HCT116 (cell line): Measurements from ENCODE around the gene FKBP5. TPM values are rescaled to one million over a fixed set of nuclear protein-coding genes. Genes with fewer than 3 reads are reported as not detected.

Experiments
- ATAC-seq: fragments of 200-7000 bp; cut with Tn5 transposase; 2 replicates; pipeline ENCODE4 v1.9.1; 2020; ENCODE audit warnings: mild to moderate bottlenecking, moderate library complexity
- BruUV-seq: library from RNA; stranded (reverse); fragments of 400-500 nt; replicated peaks from 2 replicates; lab custom pipeline; 2021; lab: Mats Ljungman, UMichigan
- CTCF ChIA-PET: fragments of 300-600 bp; sonication (Branson Sonifier 250); formaldehyde crosslinking; loops from one replicate; lab custom pipeline; 2021; ENCODE audit warnings: antibody characterized with exemption; lab: Charles Lee
- POLR2A ChIA-PET: fragments of 300-600, 350-600 bp; sonication (Branson Sonifier 250); formaldehyde crosslinking; loops from one replicate; lab custom pipeline; 2021; ENCODE audit warnings: antibody characterized with exemption; lab: Charles Lee
- RAD21 ChIA-PET, 2 experiments: fragments of 300-600 bp; sonication (Branson Sonifier 250); formaldehyde crosslinking; loops; one replicate each; lab custom pipeline; 2023; ENCODE audit warnings: low total read pairs in 2 of 2; ENCODE audit not compliant: uncharacterized antibody in 2 of 2, unreplicated experiment in 2 of 2, low non-redundant PET in 1 of 2; lab: Charles Lee
- DNase-seq: peaks from one replicate; pipeline ENCODE4 v3.0.0-alpha.2; 2010; ENCODE audit warnings: low read depth, low spot score
- H2AFZ ChIP-seq: fragments of 200-600 bp; shearing (Covaris generic), sonication (generic); 2 replicates; pipeline ENCODE4 v1.6.1; 2017; ENCODE audit warnings: low read depth, mixed run types, mixed read lengths, antibody characterized with exemption, low read length; ENCODE audit not compliant: poor library complexity, severe bottlenecking
- H3K27ac ChIP-seq: 2 replicates; pipeline ENCODE4 v1.5.1; 2012; ENCODE audit warnings: low read depth, low read length
- H3K27me3 ChIP-seq: fragments of 200-600 bp; sonication (generic); 2 replicates; pipeline ENCODE4 v1.6.1; 2016; ENCODE audit warnings: mixed run types, low read length, mixed read lengths; ENCODE audit not compliant: insufficient read depth
- H3K36me3 ChIP-seq, 2 experiments: fragments of 200-500 bp in 1 of 2; fragments of 200-600 bp in 1 of 2; sonication (Bioruptor generic) in 1 of 2; sonication (generic) in 1 of 2; 2 replicates each; pipeline versions ENCODE4 v1.5.1 to v1.6.1; 2014 to 2016; ENCODE audit warnings: low read length in 2 of 2, inconsistent platforms in 1 of 2, mixed read lengths in 1 of 2, mixed run types in 1 of 2; ENCODE audit not compliant: insufficient read depth in 2 of 2, control insufficient read depth in 1 of 2
- H3K4me1 ChIP-seq, 2 experiments: fragments of 200-600 bp in 1 of 2; sonication (generic) in 1 of 2; 2 replicates each; pipeline versions ENCODE4 v1.5.1 to v1.6.1; 2012 to 2017; ENCODE audit warnings: low read length in 2 of 2, inconsistent platforms in 1 of 2, mild to moderate bottlenecking in 1 of 2, mixed read lengths in 1 of 2, mixed run types in 1 of 2, moderate library complexity in 1 of 2; ENCODE audit not compliant: insufficient read depth in 2 of 2, control insufficient read depth in 1 of 2
- H3K4me2 ChIP-seq: fragments of 200-600 bp; sonication (generic); 2 replicates; pipeline ENCODE4 v1.6.1; 2017; ENCODE audit warnings: mixed run types, low read length, mixed read lengths
- H3K4me3 ChIP-seq, 2 experiments: fragments of 200-600 bp in 1 of 2; sonication (generic) in 1 of 2; replicated peaks in 1 of 2; 2 replicates each; pipeline ENCODE4 v1.5.1; 2011 to 2016; ENCODE audit warnings: low read length in 2 of 2, control low read depth in 1 of 2, low read depth in 1 of 2, mild to moderate bottlenecking in 1 of 2, mixed read lengths in 1 of 2, mixed run types in 1 of 2
- H3K79me2 ChIP-seq: fragments of 200-600 bp; sonication (generic); 2 replicates; pipeline ENCODE4 v1.6.1; 2017; ENCODE audit warnings: mild to moderate bottlenecking, mixed run types, low read length, moderate library complexity, mixed read lengths; ENCODE audit not compliant: insufficient read depth
- H3K9ac ChIP-seq: fragments of 200-600 bp; sonication (generic); 2 replicates; pipeline ENCODE4 v1.6.1; 2016; ENCODE audit warnings: low read length, mixed read lengths
- H3K9me2 ChIP-seq: fragments of 200-600 bp; sonication (generic), shearing (Covaris generic); 2 replicates; pipeline ENCODE4 v1.6.1; 2017; ENCODE audit warnings: mixed run types, mild to moderate bottlenecking, moderate library complexity; ENCODE audit not compliant: insufficient read depth
- H3K9me3 ChIP-seq, 2 experiments: fragments of 200-500 bp in 1 of 2; fragments of 200-600 bp in 1 of 2; sonication (Bioruptor generic) in 1 of 2; sonication (generic) in 1 of 2; 2 replicates each; pipeline ENCODE4 v1.6.1; 2014 to 2017; ENCODE audit warnings: low read length in 2 of 2, mixed read lengths in 2 of 2, inconsistent platforms in 1 of 2, low read depth in 1 of 2, mild to moderate bottlenecking in 1 of 2, mixed run types in 1 of 2, moderate library complexity in 1 of 2; ENCODE audit not compliant: control insufficient read depth in 1 of 2, insufficient read depth in 1 of 2
- H4K20me1 ChIP-seq: fragments of 200-600 bp; sonication (generic), shearing (Covaris generic); 2 replicates; pipeline ENCODE4 v1.6.1; 2017; ENCODE audit warnings: mixed run types, mild to moderate bottlenecking, moderate library complexity; ENCODE audit not compliant: insufficient read depth
- CBX3 ChIP-seq: IDR thresholded peaks from 2 replicates; pipeline ENCODE4 v1.6.1; 2012; ENCODE audit warnings: low read depth
- CEBPB ChIP-seq: IDR thresholded peaks from 2 replicates; pipeline ENCODE4 v1.6.1; 2012; ENCODE audit warnings: low read depth
- CTCF ChIP-seq, 3 experiments: fragments of 200-600 bp in 1 of 3; sonication (generic) in 1 of 3; IDR thresholded peaks in 2 of 3; conservative IDR thresholded peaks in 1 of 3; 2 replicates each; pipeline ENCODE4 v1.5.1; 2012 to 2017; ENCODE audit warnings: low read depth in 2 of 3, low read length in 2 of 3, antibody characterized with exemption in 1 of 3, borderline replicate concordance in 1 of 3, control low read depth in 1 of 3, mild to moderate bottlenecking in 1 of 3, mixed read lengths in 1 of 3, mixed run types in 1 of 3, moderate library complexity in 1 of 3; ENCODE audit not compliant: insufficient read depth in 1 of 3
- ELF1 ChIP-seq: IDR thresholded peaks from 2 replicates; pipeline ENCODE4 v1.6.1; 2012; ENCODE audit warnings: low read depth, borderline replicate concordance
- EZH2 ChIP-seq: fragments of 200-600 bp; sonication (generic); IDR thresholded peaks from 2 replicates; pipeline ENCODE4 v1.6.1; 2017; ENCODE audit warnings: antibody characterized with exemption, mixed run types
- MAX ChIP-seq: IDR thresholded peaks from 2 replicates; pipeline ENCODE4 v1.6.1; 2012
- POLR2A ChIP-seq: IDR thresholded peaks from 2 replicates; pipeline ENCODE4 v1.7.0; 2011; ENCODE audit warnings: borderline replicate concordance; ENCODE audit not compliant: insufficient read depth, insufficient read length; ENCODE audit errors: extremely low read depth
- RAD21 ChIP-seq: IDR thresholded peaks from 2 replicates; pipeline ENCODE4 v1.6.1; 2012; ENCODE audit warnings: low read depth, mild to moderate bottlenecking
- REST ChIP-seq: IDR thresholded peaks from 2 replicates; pipeline ENCODE4 v1.6.1; 2012; ENCODE audit warnings: low read depth
- SIN3A ChIP-seq: IDR thresholded peaks from 2 replicates; pipeline ENCODE4 v1.6.1; 2012; ENCODE audit warnings: low read depth
- SP1 ChIP-seq: IDR thresholded peaks from 2 replicates; pipeline ENCODE4 v1.6.1; 2012; ENCODE audit warnings: low read depth
- TCF7L2 ChIP-seq: IDR thresholded peaks from 2 replicates; pipeline ENCODE4 v1.7.0; 2011; ENCODE audit warnings: borderline replicate concordance, inconsistent platforms; ENCODE audit not compliant: insufficient read depth, insufficient read length; ENCODE audit errors: extremely low read depth
- ZBTB33 ChIP-seq: IDR thresholded peaks from 2 replicates; pipeline ENCODE4 v1.6.1; 2011; ENCODE audit warnings: mild to moderate bottlenecking, low read length, moderate library complexity; ENCODE audit not compliant: insufficient replicate concordance; ENCODE audit errors: extremely low read depth
- ZNF274 ChIP-seq: fragments of 200-500 bp; sonication (Bioruptor generic); IDR thresholded peaks from 2 replicates; pipeline ENCODE4 v1.6.1; 2014; ENCODE audit warnings: mild to moderate bottlenecking, low read depth, low read length, inconsistent platforms
- intact Hi-C: fragments of 100-400 bp; cut with micrococcal nuclease; formaldehyde crosslinking; loops from 2 replicates; pipeline ENCODE4 v1.10.0; 2022
- total RNA-seq: library from RNA; stranded (reverse); gene quantifications from one replicate; pipeline ENCODE4 v1.2.1, GENCODE V29; 2021; ENCODE audit not compliant: unreplicated experiment

FKBP5 gene
- total RNA-seq, 1 experiment from 2014 or later = 50.3 TPM

GRCh38 chr6:35716798-35717197 is 28.1 kb upstream of the FKBP5 start (continued):
- TF ChIP-seq ZBTB33 = no peak

GRCh38 chr6:35713006-35713767 is 24.5 kb upstream of the FKBP5 start:
- no peaks in the 10 kb centered on the region for H3K79me2 ChIP-seq
- ATAC-seq = no peak
- H3K9me2 ChIP-seq = no peaks in the 10 kb centered on the region
- no peaks in the 10 kb centered on the region; the same call in 1 of the 2 replicates for H3K27me3 ChIP-seq
- peaks cover 0 to 9% of the 10 kb centered on the region in 2 experiments; a peak in 2 of 4 replicates for H3K4me1 ChIP-seq
- CTCF ChIA-PET = no interaction called here
- no peaks in the 10 kb centered on the region for H3K9me3 ChIP-seq
- no peak overlapping the region for H3K9ac ChIP-seq
- POLR2A ChIA-PET = no interaction called here
- no TSS peak for BruUV-seq
- no peak for DNase-seq
- no peaks in the 10 kb centered on the region for H4K20me1 ChIP-seq
- H3K4me3 ChIP-seq = no peak overlapping the region
- RAD21 ChIA-PET = no interaction called here
- H3K27ac ChIP-seq = no peak overlapping the region
- H2AFZ ChIP-seq = no peak overlapping the region
- intact Hi-C loops = no loop called here
- H3K36me3 ChIP-seq = no peaks in the 10 kb centered on the region
- no peak overlapping the region for H3K4me2 ChIP-seq
- TF ChIP-seq REST (no peak), SIN3A (no peak), CBX3 (no peak), MAX (no peak), CEBPB (no peak), SP1 (no peak), EZH2 (no peak), ELF1 (no peak), ZNF274 (no peak), TCF7L2 (no peak), POLR2A (no peak), CTCF (IDR thresholded peaks at IDR 0.05 in 2 of 3, conservative IDR thresholded peaks at IDR 0.05 in 1 of 3; ENCODE audit: borderline replicate concordance in 1 of 3, insufficient read depth in 1 of 3, low read depth in 2 of 3, low read length in 2 of 3) (no peak), RAD21 (no peak)
